Erythroblast (primary cell): Measurements from ENCODE around the gene INPP4B.

Source experiments
- GATA1 ChIP-seq: IDR thresholded peaks from 2 replicates; pipeline ENCODE4 v1.6.1; 2011; ENCODE audit warnings: low read depth, mild to moderate bottlenecking, control low read depth, low read length, moderate library complexity
- POLR2A ChIP-seq: IDR thresholded peaks from 2 replicates; pipeline ENCODE4 v1.6.1; 2011; ENCODE audit warnings: mild to moderate bottlenecking, low read length

- no peak for TF ChIP-seq POLR2A
- no peak for TF ChIP-seq GATA1
Observed at GRCh38 chr4:142718981-142719380, 127.1 kb downstream of the INPP4B start.
